NCI-H510A treated with DMSO at 0.1 percent for 48 hours (cell line): ENCODE results near the gene SKIC8.
"Not testable (repeated sequence)": the region's sequence is repeated elsewhere in the genome, so short reads cannot be mapped to it uniquely, and the experiment has no call there.

ENCODE experiments used
- DNase-seq: peaks from one replicate; lab custom pipeline; 2025; lab: John Stamatoyannopoulos, UW

SKIC8 gene

DNA sequence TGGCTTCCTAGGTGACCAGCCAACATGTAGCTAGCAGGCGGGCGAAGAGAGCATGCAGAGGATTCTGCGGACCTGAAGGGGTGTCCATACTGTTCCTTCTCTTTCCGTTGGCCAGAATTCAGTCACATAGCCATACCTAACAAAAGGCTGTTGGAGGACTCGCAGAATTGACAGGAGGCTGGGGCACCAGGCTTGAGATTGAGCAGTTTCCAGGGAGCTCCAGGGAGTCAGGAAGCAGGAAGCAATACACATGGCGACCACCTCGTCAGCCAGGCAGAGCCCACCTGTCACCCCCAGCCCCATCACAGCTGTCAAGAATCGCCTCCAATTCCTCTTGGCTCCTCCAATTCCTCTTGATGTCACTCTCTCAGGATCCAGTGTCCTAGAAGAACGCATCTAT is 48.3 kb downstream of the SKIC8 start:
- DNase-seq = no peak

DNA sequence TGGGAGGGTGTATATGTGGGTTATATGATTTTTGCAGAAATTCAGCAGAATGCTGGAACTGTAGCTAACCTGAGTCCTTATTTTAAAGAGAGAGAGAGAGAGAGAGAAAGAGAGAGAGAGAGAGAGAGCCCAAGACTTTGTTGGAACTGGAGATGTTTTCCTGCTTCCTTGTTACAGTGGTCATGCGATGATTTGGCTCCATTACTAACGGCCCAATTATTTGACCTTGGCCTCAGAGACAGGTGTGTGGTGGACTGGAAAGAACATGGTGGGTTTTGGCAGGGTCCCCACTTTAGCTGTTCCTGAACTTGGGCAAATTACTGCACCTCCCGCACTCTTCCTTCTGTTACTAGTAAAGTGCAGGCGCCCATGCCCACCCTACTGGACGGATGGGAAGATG is 50.3 kb downstream of the SKIC8 start:
- DNase-seq = no peak

DNA sequence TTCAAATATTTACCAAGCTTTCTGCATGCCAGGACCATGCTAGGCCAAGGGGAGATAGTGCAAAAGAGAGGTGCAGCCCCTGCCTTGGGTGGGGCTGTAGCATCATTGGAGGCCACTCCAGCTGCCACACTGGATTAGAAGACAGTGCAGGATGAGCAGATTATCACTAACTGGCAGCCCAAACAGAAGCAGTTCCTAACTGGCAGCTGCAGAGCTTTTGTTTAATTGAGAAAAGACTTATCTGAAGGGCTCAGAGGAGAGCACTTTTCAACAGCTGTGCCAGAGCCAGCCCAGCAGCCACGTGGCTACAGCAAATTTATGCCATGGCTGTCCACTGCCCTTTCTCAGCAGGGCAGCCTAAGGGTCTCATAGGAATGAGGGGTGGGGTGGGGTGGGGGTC is 51.5 kb downstream of the SKIC8 start:
- no peak for DNase-seq

DNA sequence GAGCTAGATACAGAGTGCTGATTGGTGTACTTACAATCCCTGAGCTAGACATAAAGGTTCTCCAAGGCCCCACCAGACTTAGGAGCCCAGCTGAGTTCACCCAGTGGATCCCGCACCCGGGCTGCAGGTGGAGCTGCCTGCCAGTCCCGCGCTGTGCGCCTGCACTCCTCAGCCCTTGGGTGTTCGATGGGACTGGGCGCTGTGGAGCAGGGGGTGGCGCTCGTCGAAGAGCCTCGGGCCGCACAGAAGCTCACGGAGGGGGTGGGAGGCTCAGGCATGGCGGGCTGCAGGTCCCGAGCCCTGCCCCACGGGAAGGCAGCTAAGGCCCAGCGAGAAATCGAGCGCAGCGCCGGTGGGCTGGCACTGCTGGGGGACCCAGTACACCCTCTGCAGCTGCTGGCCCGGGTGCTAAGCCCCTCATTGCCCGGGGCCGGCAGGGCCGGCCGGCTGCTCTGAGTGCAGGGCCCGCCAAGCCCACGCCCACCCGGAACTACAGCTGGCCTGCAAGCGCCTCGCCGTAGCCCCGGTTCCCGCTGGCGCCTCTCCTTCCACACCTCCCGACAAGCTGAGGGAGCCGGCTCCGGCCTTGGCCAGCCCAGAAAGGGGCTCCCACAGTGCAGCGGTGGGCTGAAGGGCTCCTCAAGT is 53.3 kb downstream of the SKIC8 start:
- DNase-seq = not testable (repeated sequence)

DNA sequence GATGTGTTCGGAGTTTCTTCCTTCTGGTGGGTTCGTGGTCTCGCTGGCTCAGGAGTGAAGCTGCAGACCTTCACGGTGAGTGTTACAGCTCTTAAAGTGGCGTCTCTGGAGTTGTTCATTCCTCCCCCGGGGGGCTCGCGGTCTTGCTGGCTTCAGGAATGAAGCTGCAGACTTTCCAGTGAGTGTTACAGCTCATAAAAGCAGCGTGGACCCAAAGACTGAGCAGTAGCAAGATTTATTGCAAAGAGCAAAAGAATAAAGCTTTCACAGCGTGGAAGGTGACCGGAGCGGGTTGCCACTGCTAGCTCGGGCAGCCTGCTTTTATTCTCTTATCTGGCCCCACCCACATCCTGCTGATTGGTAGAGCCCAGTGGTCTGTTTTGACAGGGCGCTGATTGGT is 54.0 kb downstream of the SKIC8 start:
- DNase-seq = not testable (repeated sequence)

DNA sequence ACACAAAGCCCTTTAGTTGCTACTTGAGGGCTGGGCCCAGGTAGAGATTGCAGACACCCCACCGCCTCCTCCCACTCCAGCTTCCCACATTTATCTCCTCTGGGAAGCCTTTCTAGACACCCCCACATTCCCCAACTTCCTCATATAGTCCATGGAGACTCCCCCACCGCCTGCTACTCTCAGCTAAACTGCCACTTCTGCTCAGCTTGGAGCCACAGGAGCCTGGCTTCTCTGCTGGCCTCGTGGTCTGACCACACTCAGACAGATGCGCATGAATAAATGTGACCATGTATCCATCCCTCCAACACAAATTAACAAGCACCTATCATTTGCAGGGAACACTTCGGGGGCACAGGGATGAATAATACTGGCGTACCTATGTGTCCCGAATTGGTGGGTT is 54.5 kb downstream of the SKIC8 start:
- DNase-seq = no peak

DNA sequence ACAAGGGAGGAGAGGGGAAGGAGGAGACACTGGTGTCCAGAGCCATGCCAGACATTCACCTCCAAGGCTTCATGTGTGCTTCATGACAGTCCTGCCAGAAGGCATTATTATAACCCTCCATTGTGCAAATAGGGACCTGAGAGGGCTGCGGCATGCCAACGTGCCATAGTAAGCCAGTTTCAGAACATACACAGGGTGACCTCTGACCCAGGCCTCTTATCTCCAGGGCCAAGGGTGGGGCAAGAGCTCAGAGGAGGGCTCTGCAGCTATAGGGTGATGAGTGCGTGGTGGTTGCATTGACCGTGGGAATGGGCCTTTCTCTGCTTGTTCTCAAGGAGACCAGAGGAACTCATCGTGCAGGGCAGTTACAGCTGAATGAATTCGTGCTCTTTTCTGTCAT is 55.3 kb downstream of the SKIC8 start:
- no peak for DNase-seq

DNA sequence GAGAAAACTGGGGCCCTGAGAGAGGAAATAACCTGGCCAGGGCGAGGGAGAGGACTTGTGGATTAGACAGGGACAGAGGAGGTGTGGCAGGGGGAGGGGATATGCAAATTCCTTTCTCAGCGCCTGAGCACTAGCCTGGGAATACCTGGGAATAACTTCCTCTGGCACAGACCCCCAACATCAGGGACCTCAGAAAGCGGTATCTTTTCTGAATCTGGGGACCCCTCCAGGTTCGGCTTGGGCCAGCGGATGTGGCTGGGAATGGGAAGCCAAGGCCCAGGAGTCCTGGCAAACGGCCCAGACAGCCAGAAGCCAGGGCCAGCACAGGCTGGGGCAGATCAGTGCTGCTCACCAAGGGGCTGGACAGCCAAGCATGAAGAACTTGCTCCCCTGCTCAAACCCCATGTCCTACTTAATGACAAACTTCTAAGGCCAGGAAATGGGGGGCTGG is 55.9 kb downstream of the SKIC8 start:
- DNase-seq = no peak

DNA sequence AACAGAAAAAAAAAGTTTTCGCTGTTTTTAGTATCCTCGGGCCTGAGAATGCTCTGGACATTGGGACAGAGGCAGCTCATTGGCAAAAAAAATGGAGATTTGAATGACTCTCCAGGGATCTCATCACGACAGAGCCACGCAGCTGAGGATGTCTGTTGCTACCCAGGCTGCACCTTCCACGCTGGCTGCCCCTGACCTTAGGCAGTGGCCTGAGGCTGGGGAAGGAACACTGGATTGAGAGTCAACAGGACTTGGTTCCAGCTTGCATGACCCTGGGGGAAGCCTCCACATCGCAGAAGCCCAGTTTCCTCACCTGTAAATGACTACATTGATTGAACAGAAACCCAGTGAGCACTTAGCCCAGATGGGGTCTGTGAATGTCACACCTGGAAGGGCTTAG is 56.4 kb downstream of the SKIC8 start:
- no peak for DNase-seq

DNA sequence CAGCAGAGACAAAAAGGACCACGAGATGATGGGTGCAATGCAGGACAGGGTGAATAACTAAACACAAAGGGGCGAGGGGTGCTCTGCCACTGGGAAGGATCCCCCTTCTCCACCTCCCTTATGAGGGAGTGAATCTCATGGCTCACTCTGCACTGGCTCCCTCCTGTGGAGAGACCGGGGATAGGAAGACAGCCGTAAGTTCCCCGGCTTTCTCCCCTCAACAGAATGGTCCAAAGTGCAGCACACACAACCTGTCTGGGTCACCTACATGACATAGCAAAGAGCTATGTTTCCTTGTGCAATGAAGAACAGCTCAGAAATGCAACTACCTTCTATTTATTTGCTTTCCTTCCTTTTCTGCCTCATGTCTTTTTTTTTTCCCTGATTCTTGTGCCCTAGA is 57.3 kb downstream of the SKIC8 start:
- DNase-seq = no peak

DNA sequence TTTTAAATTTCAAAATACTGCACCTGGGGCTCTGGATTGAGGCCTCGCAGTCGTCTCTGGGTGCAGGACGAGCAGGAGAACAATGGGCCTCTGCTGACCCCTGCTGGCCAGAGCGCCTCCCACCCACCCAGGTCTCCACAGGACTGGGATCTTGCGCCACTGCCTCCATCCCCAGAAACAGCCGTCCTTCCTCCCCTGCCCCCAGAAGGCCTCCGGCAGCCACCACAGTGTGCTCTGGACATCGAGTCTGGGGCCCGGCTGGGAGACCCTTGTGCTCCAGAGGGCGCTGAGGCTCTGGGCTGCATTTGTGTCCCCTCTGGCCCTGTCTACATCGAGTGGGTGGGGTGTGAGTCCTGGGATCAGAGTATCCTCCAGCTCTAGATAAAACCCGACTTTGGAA is 58.4 kb downstream of the SKIC8 start:
- DNase-seq = peak; percentile 32

DNA sequence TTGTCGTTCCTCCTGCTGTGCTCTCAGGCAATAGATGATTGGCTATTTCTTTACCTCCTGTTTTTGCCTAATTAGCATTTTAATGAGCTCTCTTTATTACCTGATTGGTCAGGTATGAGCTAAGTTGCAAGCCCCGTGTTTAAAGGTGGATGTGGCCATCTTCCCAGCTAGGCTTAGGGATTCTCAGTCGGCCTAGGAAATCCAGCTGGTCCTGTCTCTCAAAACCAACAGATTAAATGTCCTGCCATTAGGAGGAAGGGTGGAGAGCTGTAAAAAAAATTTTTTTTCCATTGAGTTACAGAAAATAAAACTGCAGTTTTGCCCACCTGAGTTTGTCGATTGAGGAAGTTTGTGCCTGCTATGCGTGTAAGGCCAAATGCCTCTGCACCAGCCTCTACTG is 59.6 kb downstream of the SKIC8 start:
- DNase-seq = no peak

DNA sequence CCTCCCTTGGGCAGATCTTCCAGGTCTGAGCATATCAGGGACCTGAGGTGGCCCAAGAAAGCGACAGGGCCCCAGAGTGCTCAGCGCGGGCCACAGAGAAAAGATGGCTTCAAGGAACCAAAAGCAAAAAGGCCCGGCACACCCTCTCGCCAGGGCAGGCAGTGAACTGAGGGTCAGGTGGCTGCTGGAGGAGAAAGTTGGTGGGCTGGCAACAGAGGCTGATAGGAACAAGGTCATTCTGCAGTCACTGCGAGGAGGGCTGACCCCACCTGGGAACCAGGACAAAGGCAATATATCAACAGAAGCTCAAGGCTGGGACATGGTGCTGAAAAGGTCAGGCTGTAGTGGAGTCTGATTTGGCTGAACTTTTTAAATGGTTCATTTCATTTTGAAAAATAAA is 62.3 kb downstream of the SKIC8 start:
- no peak for DNase-seq

DNA sequence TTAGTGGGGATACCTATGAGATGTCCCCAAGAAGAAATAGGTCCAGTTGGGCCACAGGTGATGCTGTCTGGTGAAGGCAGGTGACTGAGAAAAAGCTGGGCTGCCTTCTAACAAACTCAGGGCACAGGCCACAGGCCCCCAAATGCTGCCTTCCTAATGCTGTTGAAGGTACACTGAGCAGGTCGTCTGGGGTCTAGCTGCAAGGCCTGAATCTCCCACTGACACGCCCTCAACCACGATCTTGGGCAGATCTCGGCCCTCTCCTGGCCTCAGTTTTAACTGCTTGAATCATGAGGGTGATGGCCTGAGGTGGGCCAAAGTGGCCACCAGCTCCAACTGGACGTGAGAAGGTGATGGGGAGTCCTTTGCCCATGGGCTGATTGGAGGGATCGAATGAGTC is 62.9 kb downstream of the SKIC8 start:
- DNase-seq = no peak

DNA sequence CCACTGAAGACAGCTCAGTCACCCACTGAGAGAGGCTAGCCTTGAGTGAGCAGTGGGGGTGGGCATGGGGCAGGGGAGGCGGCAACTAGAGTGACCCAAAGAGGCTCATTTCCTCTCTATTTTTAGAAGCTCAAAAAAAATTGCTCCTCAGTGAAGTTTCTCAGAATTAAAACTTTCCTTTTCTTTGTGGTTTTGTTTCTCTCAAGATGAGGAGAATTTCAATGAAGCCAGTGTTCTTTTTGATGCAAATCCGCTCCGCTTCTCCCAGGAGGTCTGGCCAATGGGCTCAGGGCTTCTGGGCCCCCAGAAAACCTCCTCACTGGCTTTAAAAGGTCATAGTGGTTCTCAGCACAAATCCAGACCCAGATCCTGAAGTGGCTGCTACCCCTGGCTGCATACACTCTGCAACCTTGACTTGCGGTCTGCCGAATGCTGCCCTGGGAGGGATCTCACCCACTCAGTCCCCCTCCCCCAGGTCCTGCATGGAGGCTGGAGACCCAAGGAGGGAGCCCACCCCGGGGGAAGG is 64.8 kb downstream of the SKIC8 start, which contains the start of gene ACSBG1:
Gene ACSBG1, minus strand, starts transcription at position 51 of the 526 bp plus-strand sequence. CDS start 64 bp downstream, outside the sequence.
- no peak for DNase-seq

DNA sequence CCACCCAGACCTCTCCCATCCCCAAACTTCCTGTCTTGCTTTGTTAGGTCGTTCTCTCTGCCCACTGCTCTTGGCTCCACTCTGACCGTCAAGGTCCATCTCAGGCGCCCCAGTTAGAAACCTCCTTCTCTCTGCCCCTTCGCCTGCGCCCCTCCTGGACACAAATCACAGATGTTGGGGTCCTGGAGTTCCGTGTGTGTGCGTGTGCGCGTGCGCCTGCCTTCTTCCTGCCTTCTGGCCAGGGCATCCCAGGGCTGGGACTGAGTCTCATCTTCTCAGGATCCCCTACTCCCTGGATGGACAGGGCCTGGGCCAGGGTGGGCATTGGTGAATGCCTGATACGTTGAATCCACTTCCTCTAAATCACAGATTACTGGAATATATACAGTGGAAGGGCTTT is 65.9 kb downstream of the SKIC8 start:
- no peak for DNase-seq
